Upper lobe of left lung (tissue), 4 donors: ENCODE results near the gene C1QBP.

Source experiments
- EP300 ChIP-seq, 4 donors: sonication (generic); formaldehyde crosslinking; IDR thresholded peaks; one replicate each; pipeline ENCODE4 v1.5.1; 2017; ENCODE audit warnings: antibody characterized with exemption in 4 of 4, control low read depth in 2 of 4
- POLR2A ChIP-seq, 4 donors: fragments of 450-650 bp; IDR thresholded peaks; one replicate each; pipeline ENCODE4 v1.5.1; 2016 to 2017; ENCODE audit warnings: antibody characterized with exemption in 4 of 4, mild to moderate bottlenecking in 2 of 4
- POLR2AphosphoS5 ChIP-seq, 2 donors: sonication (generic); formaldehyde crosslinking; IDR thresholded peaks; one replicate each; pipeline ENCODE4 v1.5.1; 2017; ENCODE audit warnings: antibody characterized with exemption in 2 of 2
- TF ChIP-seq, protein P1 (sequence below), 6 experiments: fragments of 450-650 bp in 4 of 6; fragments of 200-600 bp in 2 of 6; sonication (generic) in 2 of 6; IDR thresholded peaks; one replicate each; pipeline ENCODE4 v1.5.1; 2016 to 2019; ENCODE audit warnings: antibody characterized with exemption in 6 of 6

DNA sequence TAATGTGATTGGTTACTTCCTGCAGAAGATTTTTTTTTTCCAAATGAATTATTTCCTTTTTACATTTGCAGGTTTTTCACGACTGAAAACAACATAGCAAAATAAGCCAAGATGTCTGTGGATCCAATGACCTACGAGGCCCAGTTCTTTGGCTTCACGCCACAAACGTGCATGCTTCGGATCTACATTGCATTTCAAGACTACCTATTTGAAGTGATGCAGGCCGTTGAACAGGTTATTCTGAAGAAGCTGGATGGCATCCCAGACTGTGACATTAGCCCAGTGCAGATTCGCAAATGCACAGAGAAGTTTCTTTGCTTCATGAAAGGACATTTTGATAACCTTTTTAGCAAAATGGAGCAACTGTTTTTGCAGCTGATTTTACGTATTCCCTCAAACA lies 49.8 kb upstream of the C1QBP start:
- TF ChIP-seq, protein P1, sequence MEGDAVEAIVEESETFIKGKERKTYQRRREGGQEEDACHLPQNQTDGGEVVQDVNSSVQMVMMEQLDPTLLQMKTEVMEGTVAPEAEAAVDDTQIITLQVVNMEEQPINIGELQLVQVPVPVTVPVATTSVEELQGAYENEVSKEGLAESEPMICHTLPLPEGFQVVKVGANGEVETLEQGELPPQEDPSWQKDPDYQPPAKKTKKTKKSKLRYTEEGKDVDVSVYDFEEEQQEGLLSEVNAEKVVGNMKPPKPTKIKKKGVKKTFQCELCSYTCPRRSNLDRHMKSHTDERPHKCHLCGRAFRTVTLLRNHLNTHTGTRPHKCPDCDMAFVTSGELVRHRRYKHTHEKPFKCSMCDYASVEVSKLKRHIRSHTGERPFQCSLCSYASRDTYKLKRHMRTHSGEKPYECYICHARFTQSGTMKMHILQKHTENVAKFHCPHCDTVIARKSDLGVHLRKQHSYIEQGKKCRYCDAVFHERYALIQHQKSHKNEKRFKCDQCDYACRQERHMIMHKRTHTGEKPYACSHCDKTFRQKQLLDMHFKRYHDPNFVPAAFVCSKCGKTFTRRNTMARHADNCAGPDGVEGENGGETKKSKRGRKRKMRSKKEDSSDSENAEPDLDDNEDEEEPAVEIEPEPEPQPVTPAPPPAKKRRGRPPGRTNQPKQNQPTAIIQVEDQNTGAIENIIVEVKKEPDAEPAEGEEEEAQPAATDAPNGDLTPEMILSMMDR (IDR thresholded peaks at IDR 0.05) = no peak
- TF ChIP-seq POLR2A (IDR thresholded peaks at IDR 0.05) (no peak), POLR2AphosphoS5 (IDR thresholded peaks at IDR 0.05) (no peak), EP300 (IDR thresholded peaks at IDR 0.05) (no peak)
